AG09309 (cell line): ENCODE measurements around the gene CR1L.
"Not testable (repeated sequence)": the region's sequence is repeated elsewhere in the genome, so short reads cannot be mapped to it uniquely, and the experiment has no call there.

Source experiments
- DNase-seq: peaks from one replicate; pipeline ENCODE4 v3.0.0-alpha.2; 2010; ENCODE audit warnings: low read depth
- H3K4me3 ChIP-seq: 2 replicates; pipeline ENCODE4 v1.5.1; 2011; ENCODE audit warnings: mild to moderate bottlenecking, low read depth, low read length, moderate library complexity; ENCODE audit not compliant: control insufficient read depth
- TF ChIP-seq, protein P1 (sequence below): IDR thresholded peaks from 2 replicates; pipeline ENCODE4 v1.5.1; 2011; ENCODE audit warnings: mild to moderate bottlenecking, low read depth, low read length, inconsistent platforms; ENCODE audit not compliant: insufficient read depth, control insufficient read depth; ENCODE audit errors: missing control alignments

Gene CR1L

DNA sequence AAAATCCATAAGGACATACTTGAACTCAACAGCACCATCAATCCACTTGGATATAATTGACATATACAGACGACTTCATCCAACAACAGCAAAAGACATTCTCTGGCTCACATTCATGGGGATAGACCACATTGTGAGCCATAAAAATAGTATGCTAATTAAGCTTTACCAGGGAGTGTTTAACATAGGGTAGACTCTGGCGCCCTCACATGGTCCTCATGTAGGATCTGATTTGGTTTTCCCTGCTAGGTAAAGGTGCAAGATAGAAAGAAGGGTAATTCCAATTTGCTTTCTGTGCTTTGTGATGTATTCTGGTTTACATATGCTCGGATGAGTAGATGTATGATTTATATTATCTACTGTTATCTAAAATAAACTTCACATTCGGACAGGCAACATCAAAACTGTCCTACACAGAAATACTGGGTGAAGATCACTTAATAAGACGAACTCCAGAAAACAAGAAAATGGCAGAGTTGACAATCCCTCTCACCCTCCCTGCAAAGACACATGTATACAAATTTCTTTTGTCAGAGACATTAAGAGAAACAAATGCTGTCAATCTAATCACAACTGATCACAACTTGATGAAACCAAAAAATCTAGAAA is 27.7 kb downstream of the CR1L start:
- TF ChIP-seq, protein P1, sequence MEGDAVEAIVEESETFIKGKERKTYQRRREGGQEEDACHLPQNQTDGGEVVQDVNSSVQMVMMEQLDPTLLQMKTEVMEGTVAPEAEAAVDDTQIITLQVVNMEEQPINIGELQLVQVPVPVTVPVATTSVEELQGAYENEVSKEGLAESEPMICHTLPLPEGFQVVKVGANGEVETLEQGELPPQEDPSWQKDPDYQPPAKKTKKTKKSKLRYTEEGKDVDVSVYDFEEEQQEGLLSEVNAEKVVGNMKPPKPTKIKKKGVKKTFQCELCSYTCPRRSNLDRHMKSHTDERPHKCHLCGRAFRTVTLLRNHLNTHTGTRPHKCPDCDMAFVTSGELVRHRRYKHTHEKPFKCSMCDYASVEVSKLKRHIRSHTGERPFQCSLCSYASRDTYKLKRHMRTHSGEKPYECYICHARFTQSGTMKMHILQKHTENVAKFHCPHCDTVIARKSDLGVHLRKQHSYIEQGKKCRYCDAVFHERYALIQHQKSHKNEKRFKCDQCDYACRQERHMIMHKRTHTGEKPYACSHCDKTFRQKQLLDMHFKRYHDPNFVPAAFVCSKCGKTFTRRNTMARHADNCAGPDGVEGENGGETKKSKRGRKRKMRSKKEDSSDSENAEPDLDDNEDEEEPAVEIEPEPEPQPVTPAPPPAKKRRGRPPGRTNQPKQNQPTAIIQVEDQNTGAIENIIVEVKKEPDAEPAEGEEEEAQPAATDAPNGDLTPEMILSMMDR: peak; percentile 54
- no peak overlapping the region for H3K4me3 ChIP-seq
- no peak for DNase-seq

GRCh38 chr1:207673399-207673798 is 28.5 kb downstream of the CR1L start:
- no peak overlapping the region for H3K4me3 ChIP-seq
- DNase-seq: no peak
- TF ChIP-seq, protein P1: no peak

DNA sequence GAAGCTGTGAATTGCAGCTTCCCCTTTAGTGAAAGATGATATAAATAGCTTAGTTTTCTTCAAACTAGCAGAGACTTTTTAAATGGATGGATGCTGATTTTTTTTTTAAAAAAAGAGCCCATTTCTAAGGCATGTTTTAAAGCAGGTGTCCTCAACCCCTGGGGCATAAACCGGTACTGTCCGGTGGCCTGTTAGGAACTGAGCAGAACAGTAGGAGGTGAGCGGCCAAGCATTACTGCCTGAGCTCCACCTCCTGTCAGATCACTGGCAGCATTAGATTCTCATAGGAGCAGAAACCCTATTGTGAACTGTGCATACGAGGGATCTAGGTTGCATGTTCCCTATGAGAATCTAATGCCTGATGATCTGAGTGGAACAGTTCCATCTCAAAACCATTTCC is 31.2 kb downstream of the CR1L start:
- no peak overlapping the region for H3K4me3 ChIP-seq
- TF ChIP-seq, protein P1: no peak

DNA sequence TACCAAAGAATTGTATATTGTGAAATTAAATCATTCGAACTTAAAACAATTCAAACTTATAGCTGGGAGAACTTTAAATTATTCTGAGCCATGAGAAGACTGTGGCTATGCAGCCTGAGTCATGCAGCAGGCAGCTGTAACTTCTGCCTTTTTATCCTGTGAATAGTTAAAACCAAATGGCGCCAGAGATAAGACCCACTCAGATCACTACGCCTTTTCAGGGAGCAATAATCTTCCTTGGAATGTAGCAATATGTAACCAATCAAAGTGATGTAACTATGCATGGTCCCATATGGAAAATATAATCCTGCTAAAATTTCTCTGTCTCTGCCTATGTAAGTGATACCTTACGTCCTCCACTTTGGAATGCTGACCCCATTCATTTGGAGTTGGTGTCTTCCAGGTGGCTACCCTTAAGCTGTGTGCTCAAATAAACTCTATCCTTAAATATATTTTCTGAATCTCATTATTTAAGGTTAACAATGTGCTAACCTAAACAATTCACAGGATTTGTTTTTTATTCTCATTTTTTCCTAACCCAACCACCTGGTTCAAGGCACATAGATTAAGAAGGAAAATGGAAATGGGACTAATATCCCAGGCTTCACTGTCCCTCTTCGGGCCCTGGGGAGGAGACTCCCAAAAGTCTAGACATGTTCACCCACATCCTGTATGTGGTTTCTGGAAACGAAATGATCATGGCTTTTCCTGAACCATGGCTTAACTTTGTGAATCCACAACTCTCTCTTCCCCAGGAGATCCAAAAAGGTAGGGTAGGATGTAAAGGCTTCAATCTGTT is 35.9 kb downstream of the CR1L start:
- H3K4me3 ChIP-seq: not testable (repeated sequence)
- peak; percentile 54 for DNase-seq

More for the DNA sequence above, 31.2 kb downstream of the CR1L start:
- DNase-seq: no peak

DNA sequence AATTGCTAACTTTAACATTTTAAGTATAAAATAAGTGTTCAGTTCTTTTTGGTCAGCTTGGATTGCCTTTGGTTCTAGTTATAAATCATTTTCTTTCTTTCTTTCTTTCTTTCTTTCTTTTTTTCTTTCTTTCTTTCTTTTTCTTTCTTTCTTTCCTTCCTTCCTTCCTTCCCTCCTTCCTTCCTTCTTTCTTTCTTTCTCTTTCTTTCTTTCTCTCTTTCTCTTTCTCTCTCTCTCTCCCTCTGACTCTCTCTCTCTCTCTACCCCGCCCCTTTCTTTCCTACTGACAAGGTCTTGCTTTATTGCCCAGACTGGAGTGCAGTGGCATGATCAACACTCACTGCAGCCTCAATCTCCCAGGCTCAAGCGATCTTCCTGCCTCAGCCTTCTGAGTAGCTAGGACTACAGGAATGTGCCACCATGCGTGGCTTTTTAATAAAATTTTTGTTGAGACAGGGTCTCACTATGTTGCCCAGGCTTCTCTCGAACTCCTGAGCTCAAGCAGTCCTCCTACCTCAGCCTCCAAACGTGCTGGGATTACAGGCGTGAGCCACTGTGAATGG is 38.0 kb downstream of the CR1L start:
- H3K4me3 ChIP-seq, DNase-seq: not testable (repeated sequence)

DNA sequence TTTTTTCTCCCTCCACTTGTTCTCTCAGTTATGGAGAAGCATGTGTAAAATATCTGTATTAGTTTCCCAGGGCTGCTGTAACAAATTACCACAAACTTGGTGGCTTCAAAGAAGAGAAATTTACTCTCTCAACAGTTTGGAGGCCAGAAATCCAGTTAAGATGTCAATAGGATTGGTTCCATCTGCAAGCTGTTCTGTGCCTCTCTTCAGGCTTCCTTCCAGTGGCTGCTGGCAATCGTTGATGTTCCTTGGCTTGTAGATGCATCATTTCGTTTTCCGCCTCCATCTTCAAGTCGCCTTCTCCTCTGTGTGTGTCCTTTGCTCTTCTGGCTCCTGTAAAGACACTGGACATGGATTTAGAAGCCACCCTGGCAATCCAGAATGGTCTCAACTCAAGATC is 45.6 kb downstream of the CR1L start:
- not testable (repeated sequence) for DNase-seq, H3K4me3 ChIP-seq

GRCh38 chr1:207691010-207691409 is 46.1 kb downstream of the CR1L start:
- H3K4me3 ChIP-seq: no peak overlapping the region
- no peak for DNase-seq
- TF ChIP-seq, protein P1: no peak

DNA sequence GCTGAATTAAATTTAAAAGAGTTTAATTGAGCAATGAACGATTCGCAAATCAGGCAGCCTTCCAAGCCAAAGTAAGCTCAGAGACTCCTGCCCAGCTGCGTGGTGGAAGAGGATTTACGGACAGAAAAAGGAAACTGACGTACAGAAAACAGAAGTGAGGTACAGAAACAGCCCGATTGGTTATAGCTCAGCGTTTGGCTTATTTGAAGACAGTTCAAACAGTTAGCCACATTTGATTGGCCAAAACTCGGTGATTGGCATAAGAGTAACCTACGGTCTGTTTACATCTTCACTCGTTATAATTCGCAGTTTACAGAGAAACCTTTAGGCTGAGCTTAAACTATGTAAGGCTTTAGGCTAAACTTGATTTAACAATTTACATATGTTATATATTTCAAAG is 46.9 kb downstream of the CR1L start:
- DNase-seq: no peak
- TF ChIP-seq, protein P1: no peak
- H3K4me3 ChIP-seq: no peak overlapping the region

DNA sequence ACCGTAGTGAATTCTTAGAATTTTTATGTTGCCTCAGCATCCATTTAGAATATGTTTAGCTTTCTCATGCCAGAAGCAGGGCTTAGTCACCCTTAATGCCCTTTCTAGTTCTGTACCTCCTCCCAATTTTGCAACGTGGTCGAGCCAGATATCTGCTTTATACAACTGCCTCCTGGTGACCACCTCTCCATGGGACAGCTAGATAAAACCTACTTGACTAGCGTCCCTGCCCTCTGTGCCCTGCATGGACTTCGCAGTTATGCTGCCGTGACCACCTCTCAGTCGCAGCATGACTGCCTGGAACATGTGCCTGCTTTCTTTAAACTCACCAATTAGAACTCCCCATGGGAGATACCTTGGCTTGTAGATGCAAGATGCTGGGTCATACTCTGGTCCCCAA is 47.4 kb downstream of the CR1L start:
- not testable (repeated sequence) for H3K4me3 ChIP-seq, DNase-seq
